Right atrium auricular region (tissue), 2 donors: ENCODE measurements around the gene AP3M1. TPM values are rescaled to one million over a fixed set of nuclear protein-coding genes. Genes with fewer than 3 reads are reported as not detected.

Experiments
- DNase-seq: peaks from one replicate; pipeline ENCODE4 v3.0.0-alpha.2; 2019; ENCODE audit warnings: low spot score
- H3K27ac ChIP-seq, 2 donors: fragments of 200-600 bp; sonication (generic); 1 replicate in 1 of 2; 2 replicates in 1 of 2; pipeline ENCODE4 v1.5.1; 2016 to 2019
- H3K27me3 ChIP-seq, 2 donors: fragments of 200-600 bp; sonication (generic); one replicate each; pipeline versions ENCODE4 v1.5.1 to v1.6.0; 2017 to 2019
- H3K36me3 ChIP-seq: fragments of 200-600 bp; sonication (generic); one replicate; pipeline ENCODE4 v1.5.1; 2016
- H3K4me1 ChIP-seq, 2 donors: fragments of 200-600 bp; sonication (generic); one replicate each; pipeline versions ENCODE4 v1.5.1 to v1.6.0; 2017 to 2019
- H3K4me3 ChIP-seq, 2 donors: fragments of 200-600 bp; sonication (generic); 1 replicate in 1 of 2; 2 replicates in 1 of 2; pipeline ENCODE4 v1.5.1; 2017 to 2019; ENCODE audit warnings: mild to moderate bottlenecking in 1 of 2, moderate library complexity in 1 of 2
- H3K9me3 ChIP-seq, 2 donors: fragments of 200-600 bp; sonication (generic); one replicate each; pipeline ENCODE4 v1.5.1; 2019
- CTCF ChIP-seq, 2 donors: fragments of 200-600 bp; sonication (generic); IDR thresholded peaks; one replicate each; pipeline ENCODE4 v1.5.1; 2019; ENCODE audit warnings: antibody characterized with exemption in 2 of 2
- total RNA-seq, 2 donors: library from RNA; depleted of rRNA; stranded (reverse); fragments of >200 nt; gene quantifications; one replicate each; pipeline ENCODE4 v1.1.0, GENCODE V29; 2016

Gene AP3M1
- total RNA-seq, 2 donors from 2014 or later, result 20.2 to 27.6 TPM

GRCh38 chr10:74081192-74081803 lies 69.3 kb downstream of the AP3M1 start:
- no peak overlapping the region for H3K27ac ChIP-seq
- H3K27me3 ChIP-seq, result no peaks in the 10 kb centered on the region
- H3K4me1 ChIP-seq, result peaks cover 0 to 30% of the 10 kb centered on the region in 2 donors
- H3K4me3 ChIP-seq, result no peak overlapping the region
- DNase-seq, result no peak
- peaks cover 35% of the 10 kb centered on the region for H3K36me3 ChIP-seq
- TF ChIP-seq CTCF (IDR thresholded peaks at IDR 0.05), result peak; percentile 62 to 78
- no peaks in the 10 kb centered on the region for H3K9me3 ChIP-seq

- no peak for TF ChIP-seq CTCF (IDR thresholded peaks at IDR 0.05)
- Histone ChIP-seq H3K27me3 (no peaks in the 10 kb centered on the region), H3K4me3 (no peak overlapping the region), H3K36me3 (peaks cover 33% of the 10 kb centered on the region), H3K9me3 (no peaks in the 10 kb centered on the region), H3K4me1 (peaks cover 0 to 30% of the 10 kb centered on the region in 2 donors), H3K27ac (no peak overlapping the region)
- no peak for DNase-seq
These were observed 70.6 kb downstream of the AP3M1 start for GRCh38 chr10:74079936-74080590.

GRCh38 chr10:74079028-74079935 lies 71.3 kb downstream of the AP3M1 start:
- no peak for TF ChIP-seq CTCF (IDR thresholded peaks at IDR 0.05)
- Histone ChIP-seq H3K9me3 (no peaks in the 10 kb centered on the region), H3K27ac (no peak overlapping the region), H3K4me1 (peaks cover 0 to 30% of the 10 kb centered on the region in 2 donors), H3K27me3 (no peaks in the 10 kb centered on the region), H3K36me3 (peaks cover 33% of the 10 kb centered on the region), H3K4me3 (no peak overlapping the region)
- DNase-seq, result no peak

- H3K4me1 ChIP-seq, result peaks cover 0 to 30% of the 10 kb centered on the region in 2 donors
- TF ChIP-seq CTCF (IDR thresholded peaks at IDR 0.05), result no peak
- H3K9me3 ChIP-seq, result no peaks in the 10 kb centered on the region
- H3K27me3 ChIP-seq, result no peaks in the 10 kb centered on the region
- peaks cover 36% of the 10 kb centered on the region for H3K36me3 ChIP-seq
- DNase-seq, result no peak
- no peak overlapping the region for H3K4me3 ChIP-seq
- H3K27ac ChIP-seq, result no peak overlapping the region
These were observed 72.6 kb downstream of the AP3M1 start for GRCh38 chr10:74078037-74078436.

- peaks cover 0 to 32% of the 10 kb centered on the region in 2 donors for H3K4me1 ChIP-seq
- no peak for DNase-seq
- H3K36me3 ChIP-seq, result peaks cover 38% of the 10 kb centered on the region
- no peak overlapping the region for H3K4me3 ChIP-seq
- no peak for TF ChIP-seq CTCF (IDR thresholded peaks at IDR 0.05)
- H3K9me3 ChIP-seq, result no peaks in the 10 kb centered on the region
- no peak overlapping the region for H3K27ac ChIP-seq
- H3K27me3 ChIP-seq, result no peaks in the 10 kb centered on the region
These were observed 73.2 kb downstream of the AP3M1 start for GRCh38 chr10:74077416-74077815.
